HG03025 (cell line): ENCODE data around the gene EVI5.

Experiments used
- ATAC-seq: cut with Tn5 transposase; IDR thresholded peaks from one replicate; pipeline ENCODE4 v1.9.1; 2021; ENCODE audit warnings: mild to moderate bottlenecking, moderate library complexity; ENCODE audit not compliant: unreplicated experiment, low FRiP score

EVI5 gene

GRCh38 chr1:92784639-92785500 lies at the start of gene EVI5:
Gene EVI5, minus strand, starts transcription at chr1:92785108. Its CDS starts 48,562 bp downstream, at chr1:92736546.
- ATAC-seq = peak; percentile 96

- no peak for ATAC-seq
Observed at GRCh38 chr1:92834617-92835016, 49.7 kb upstream of the EVI5 start.

- ATAC-seq = no peak
Observed at GRCh38 chr1:92833840-92834239, 48.9 kb upstream of the EVI5 start.

- no peak for ATAC-seq
Observed at GRCh38 chr1:92832537-92833114, 47.7 kb upstream of the EVI5 start.

GRCh38 chr1:92831762-92832536 lies 47.0 kb upstream of the EVI5 start, which contains the start of gene RPL5:
Gene RPL5, plus strand, starts transcription at chr1:92832040. Its CDS starts 75 bp downstream, at chr1:92832115.
- ATAC-seq = peak; percentile 97

- ATAC-seq = no peak
Observed at GRCh38 chr1:92831368-92831761, 46.5 kb upstream of the EVI5 start.

- no peak for ATAC-seq
Observed at GRCh38 chr1:92826792-92827191, 41.9 kb upstream of the EVI5 start.

- ATAC-seq = no peak
Observed at GRCh38 chr1:92822879-92823278, 38.0 kb upstream of the EVI5 start.

- no peak for ATAC-seq
Observed at GRCh38 chr1:92820551-92820950, 35.6 kb upstream of the EVI5 start.

GRCh38 chr1:92820024-92820423 lies 35.1 kb upstream of the EVI5 start:
- no peak for ATAC-seq

GRCh38 chr1:92817986-92818764 lies 33.3 kb upstream of the EVI5 start:
- no peak for ATAC-seq

GRCh38 chr1:92817137-92817697 lies 32.3 kb upstream of the EVI5 start:
- ATAC-seq = no peak

- ATAC-seq = no peak
Observed at GRCh38 chr1:92816732-92817131, 31.8 kb upstream of the EVI5 start.

GRCh38 chr1:92808381-92808780 lies 23.5 kb upstream of the EVI5 start:
- ATAC-seq = no peak

- no peak for ATAC-seq
Observed at GRCh38 chr1:92805216-92805615, 20.3 kb upstream of the EVI5 start.

- no peak for ATAC-seq
Observed at GRCh38 chr1:92804721-92805201, 19.9 kb upstream of the EVI5 start.

GRCh38 chr1:92803140-92803887 lies 18.4 kb upstream of the EVI5 start:
- no peak for ATAC-seq

- no peak for ATAC-seq
Observed at GRCh38 chr1:92797961-92798360, 13.1 kb upstream of the EVI5 start.

GRCh38 chr1:92797297-92797696 lies 12.4 kb upstream of the EVI5 start:
- ATAC-seq = no peak
